GM23338 (cell line): ENCODE results near the gene STAC. TPM values are rescaled to one million over a fixed set of nuclear protein-coding genes. Genes with fewer than 3 reads are reported as not detected.

ENCODE experiments used
- ATAC-seq: fragments of 200-7000 bp; cut with Tn5 transposase; 3 replicates; pipeline ENCODE4 v1.9.1; 2020
- DNase-seq: peaks from one replicate; pipeline ENCODE4 v3.0.0-alpha.2; 2015; ENCODE audit warnings: low spot score
- H2AFZ ChIP-seq: fragments of 200-600 bp; sonication (generic); 2 replicates; pipeline ENCODE4 v1.8.0; 2016; ENCODE audit warnings: antibody characterized with exemption, mild to moderate bottlenecking, moderate library complexity
- H3F3A ChIP-seq: fragments of 200-600 bp; sonication (generic); replicated peaks from 2 replicates; pipeline ENCODE4 v1.8.0; 2017; ENCODE audit warnings: antibody characterized with exemption, mixed run types, low read depth
- H3K27ac ChIP-seq: fragments of 200-600 bp; sonication (generic); 2 replicates; pipeline ENCODE4 v1.6.1; 2016; ENCODE audit warnings: low read depth
- H3K27me3 ChIP-seq: fragments of 200-600 bp; sonication (generic); 2 replicates; pipeline ENCODE4 v1.8.0; 2016; ENCODE audit warnings: mild to moderate bottlenecking, mixed run types, moderate library complexity; ENCODE audit not compliant: insufficient read depth
- H3K36me3 ChIP-seq: fragments of 200-600 bp; sonication (generic); 2 replicates; pipeline ENCODE4 v1.8.0; 2016; ENCODE audit warnings: mild to moderate bottlenecking; ENCODE audit not compliant: insufficient read depth
- H3K4me1 ChIP-seq: fragments of 200-600 bp; sonication (generic); 2 replicates; pipeline ENCODE4 v1.8.0; 2016; ENCODE audit warnings: mild to moderate bottlenecking, moderate library complexity; ENCODE audit not compliant: insufficient read depth
- H3K4me2 ChIP-seq: fragments of 200-600 bp; sonication (generic); 2 replicates; pipeline ENCODE4 v1.7.1; 2017; ENCODE audit warnings: mixed run types
- H3K4me3 ChIP-seq: fragments of 200-600 bp; sonication (generic); 2 replicates; pipeline ENCODE4 v1.6.1; 2016; ENCODE audit warnings: mixed run types
- H3K79me2 ChIP-seq: fragments of 200-600 bp; sonication (generic); replicated peaks from 2 replicates; pipeline ENCODE4 v1.8.0; 2017; ENCODE audit warnings: mild to moderate bottlenecking; ENCODE audit not compliant: insufficient read depth
- H3K9me2 ChIP-seq: fragments of 200-600 bp; sonication (generic); 2 replicates; pipeline ENCODE4 v1.8.0; 2017; ENCODE audit not compliant: insufficient read depth
- H4K20me1 ChIP-seq: fragments of 200-600 bp; sonication (generic); replicated peaks from 2 replicates; pipeline ENCODE4 v1.8.0; 2017; ENCODE audit warnings: mild to moderate bottlenecking; ENCODE audit not compliant: insufficient read depth
- H3K27ac Mint-ChIP-seq: 2 replicates; pipeline ENCODE4 v1.8.0; 2020; ENCODE audit warnings: inconsistent platforms, mild to moderate bottlenecking, moderate library complexity, mixed read lengths
- H3K27me3 Mint-ChIP-seq: 3 replicates; pipeline ENCODE4 v1.8.0; 2022; ENCODE audit warnings: low read depth, mild to moderate bottlenecking, moderate library complexity, mixed read lengths, inconsistent platforms; ENCODE audit not compliant: insufficient read depth, poor library complexity
- H3K36me3 Mint-ChIP-seq: 3 replicates; pipeline ENCODE4 v1.8.0; 2021; ENCODE audit warnings: low read depth, mild to moderate bottlenecking, inconsistent platforms, moderate library complexity, mixed read lengths
- H3K4me1 Mint-ChIP-seq: 3 replicates; pipeline ENCODE4 v1.8.0; 2020; ENCODE audit warnings: mild to moderate bottlenecking, inconsistent platforms, mixed read lengths
- H3K4me3 Mint-ChIP-seq: 3 replicates; pipeline ENCODE4 v1.8.0; 2021; ENCODE audit warnings: moderate library complexity, mild to moderate bottlenecking, inconsistent platforms, mixed read lengths
- H3K9me3 Mint-ChIP-seq: 3 replicates; pipeline ENCODE4 v1.8.0; 2020; ENCODE audit warnings: moderate library complexity, mild to moderate bottlenecking, inconsistent platforms, mixed read lengths
- EZH2 ChIP-seq: fragments of 200-600 bp; sonication (generic); IDR thresholded peaks from one replicate; pipeline ENCODE4 v1.8.0; 2017; ENCODE audit warnings: antibody characterized with exemption, mild to moderate bottlenecking, low read depth; ENCODE audit not compliant: unreplicated experiment
- EZH2phosphoT487 ChIP-seq: fragments of 200-600 bp; sonication (generic); IDR thresholded peaks from one replicate; pipeline ENCODE4 v1.8.1; 2018; ENCODE audit warnings: antibody characterized with exemption; ENCODE audit not compliant: unreplicated experiment
- POLR2AphosphoS5 ChIP-seq: IDR thresholded peaks from 2 replicates; pipeline ENCODE4 v1.6.1; 2016; ENCODE audit warnings: antibody characterized with exemption, low read depth
- STAT1 ChIP-seq: IDR thresholded peaks from one replicate; pipeline ENCODE4 v1.6.1; 2016; ENCODE audit warnings: antibody characterized with exemption; ENCODE audit not compliant: unreplicated experiment
- ZNF331 ChIP-seq: fragments of 250-450 bp; sonication (Bioruptor Pico); IDR thresholded peaks from 2 replicates; pipeline ENCODE4 v1.5.0; 2020; ENCODE audit warnings: low read depth, mild to moderate bottlenecking, moderate library complexity
- ZNF462 ChIP-seq: fragments of 250-450 bp; sonication (Bioruptor Pico); IDR thresholded peaks from 2 replicates; pipeline ENCODE4 v1.5.0; 2020; ENCODE audit warnings: mild to moderate bottlenecking, moderate library complexity
- polyA plus RNA-seq: library from polyadenylated mRNA; unstranded; fragments of >200 nt; fragmentation: Nextera tagmentation; extraction: Ambion mirVana; gene quantifications from 2 replicates; pipeline ENCODE4 v1.2.1, GENCODE V29; 2016
- total RNA-seq: library from RNA; depleted of rRNA; stranded (reverse); fragments of >200 nt; shearing (Covaris generic); gene quantifications from 2 replicates; pipeline ENCODE4 v1.2.3, GENCODE V29; 2014
- TF ChIP-seq, protein P1 (sequence below): IDR thresholded peaks from one replicate; pipeline ENCODE4 v1.6.1; 2018; ENCODE audit warnings: antibody characterized with exemption; ENCODE audit not compliant: unreplicated experiment

STAC gene
- total and polyA plus RNA-seq, 2 experiments from 2014 or later = 5.6 to 22.9 TPM

GRCh38 chr3:36367912-36368573 is 12.3 kb upstream of the STAC start:
- DNase-seq (no peak), ATAC-seq (no peak)
- no peaks in the 10 kb centered on the region for H3K36me3 ChIP-seq
- H2AFZ ChIP-seq = no peak overlapping the region; the same call in 1 of the 2 replicates
- H3K27me3 Mint-ChIP-seq = peaks cover 2% of the 10 kb centered on the region
- H3K27ac Mint-ChIP-seq = no peak overlapping the region
- H3K4me3 Mint-ChIP-seq = no peak overlapping the region
- TF ChIP-seq STAT1 (no peak), ZNF331 (no peak), ZNF462 (no peak), EZH2phosphoT487 (no peak), POLR2AphosphoS5 (no peak), EZH2 (no peak)
- TF ChIP-seq, protein P1, sequence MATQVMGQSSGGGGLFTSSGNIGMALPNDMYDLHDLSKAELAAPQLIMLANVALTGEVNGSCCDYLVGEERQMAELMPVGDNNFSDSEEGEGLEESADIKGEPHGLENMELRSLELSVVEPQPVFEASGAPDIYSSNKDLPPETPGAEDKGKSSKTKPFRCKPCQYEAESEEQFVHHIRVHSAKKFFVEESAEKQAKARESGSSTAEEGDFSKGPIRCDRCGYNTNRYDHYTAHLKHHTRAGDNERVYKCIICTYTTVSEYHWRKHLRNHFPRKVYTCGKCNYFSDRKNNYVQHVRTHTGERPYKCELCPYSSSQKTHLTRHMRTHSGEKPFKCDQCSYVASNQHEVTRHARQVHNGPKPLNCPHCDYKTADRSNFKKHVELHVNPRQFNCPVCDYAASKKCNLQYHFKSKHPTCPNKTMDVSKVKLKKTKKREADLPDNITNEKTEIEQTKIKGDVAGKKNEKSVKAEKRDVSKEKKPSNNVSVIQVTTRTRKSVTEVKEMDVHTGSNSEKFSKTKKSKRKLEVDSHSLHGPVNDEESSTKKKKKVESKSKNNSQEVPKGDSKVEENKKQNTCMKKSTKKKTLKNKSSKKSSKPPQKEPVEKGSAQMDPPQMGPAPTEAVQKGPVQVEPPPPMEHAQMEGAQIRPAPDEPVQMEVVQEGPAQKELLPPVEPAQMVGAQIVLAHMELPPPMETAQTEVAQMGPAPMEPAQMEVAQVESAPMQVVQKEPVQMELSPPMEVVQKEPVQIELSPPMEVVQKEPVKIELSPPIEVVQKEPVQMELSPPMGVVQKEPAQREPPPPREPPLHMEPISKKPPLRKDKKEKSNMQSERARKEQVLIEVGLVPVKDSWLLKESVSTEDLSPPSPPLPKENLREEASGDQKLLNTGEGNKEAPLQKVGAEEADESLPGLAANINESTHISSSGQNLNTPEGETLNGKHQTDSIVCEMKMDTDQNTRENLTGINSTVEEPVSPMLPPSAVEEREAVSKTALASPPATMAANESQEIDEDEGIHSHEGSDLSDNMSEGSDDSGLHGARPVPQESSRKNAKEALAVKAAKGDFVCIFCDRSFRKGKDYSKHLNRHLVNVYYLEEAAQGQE = no peak
- no peak overlapping the region for H3K27ac ChIP-seq
- H3K4me1 ChIP-seq = no peaks in the 10 kb centered on the region
- H4K20me1 ChIP-seq = no peaks in the 10 kb centered on the region
- H3K4me3 ChIP-seq = no peak overlapping the region
- no peaks in the 10 kb centered on the region for H3K36me3 Mint-ChIP-seq
- H3K27me3 ChIP-seq = no peaks in the 10 kb centered on the region
- H3K79me2 ChIP-seq = no peaks in the 10 kb centered on the region
- H3K4me1 Mint-ChIP-seq = peaks cover 2% of the 10 kb centered on the region
- no peak overlapping the region for H3K4me2 ChIP-seq
- no peaks in the 10 kb centered on the region for H3K9me3 Mint-ChIP-seq
- no peaks in the 10 kb centered on the region for H3F3A ChIP-seq
- 0 out of 2 replicates have a peak, but pooled peaks cover 4% of the 10 kb centered on the region for H3K9me2 ChIP-seq
